ENCODE data around the gene CDH4.

DNA sequence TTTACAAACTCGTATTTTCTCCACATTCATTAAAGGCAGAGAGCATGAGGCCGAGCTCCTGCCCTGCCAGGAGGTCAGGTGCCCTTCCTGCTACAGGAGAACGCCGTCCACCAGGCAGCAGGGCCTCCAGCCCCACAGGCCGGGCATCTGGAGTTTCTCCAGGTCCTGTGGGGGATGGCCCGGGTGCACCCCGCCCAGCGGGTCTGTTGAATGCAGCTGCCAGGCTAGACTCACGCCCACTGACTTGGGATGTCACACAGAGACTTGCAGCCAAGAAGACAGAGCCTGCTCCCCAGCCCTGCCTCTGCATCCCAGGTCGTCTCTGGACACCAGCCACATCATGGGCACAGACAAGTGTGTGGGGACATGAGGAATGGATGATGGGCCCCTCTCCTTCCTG is 376.4 kb downstream of the CDH4 start:
- no peak for TF ChIP-seq CTCF (IDR thresholded peaks at IDR 0.05; ENCODE audit: insufficient read depth, low read length)
- TF ChIP-seq, protein P1, sequence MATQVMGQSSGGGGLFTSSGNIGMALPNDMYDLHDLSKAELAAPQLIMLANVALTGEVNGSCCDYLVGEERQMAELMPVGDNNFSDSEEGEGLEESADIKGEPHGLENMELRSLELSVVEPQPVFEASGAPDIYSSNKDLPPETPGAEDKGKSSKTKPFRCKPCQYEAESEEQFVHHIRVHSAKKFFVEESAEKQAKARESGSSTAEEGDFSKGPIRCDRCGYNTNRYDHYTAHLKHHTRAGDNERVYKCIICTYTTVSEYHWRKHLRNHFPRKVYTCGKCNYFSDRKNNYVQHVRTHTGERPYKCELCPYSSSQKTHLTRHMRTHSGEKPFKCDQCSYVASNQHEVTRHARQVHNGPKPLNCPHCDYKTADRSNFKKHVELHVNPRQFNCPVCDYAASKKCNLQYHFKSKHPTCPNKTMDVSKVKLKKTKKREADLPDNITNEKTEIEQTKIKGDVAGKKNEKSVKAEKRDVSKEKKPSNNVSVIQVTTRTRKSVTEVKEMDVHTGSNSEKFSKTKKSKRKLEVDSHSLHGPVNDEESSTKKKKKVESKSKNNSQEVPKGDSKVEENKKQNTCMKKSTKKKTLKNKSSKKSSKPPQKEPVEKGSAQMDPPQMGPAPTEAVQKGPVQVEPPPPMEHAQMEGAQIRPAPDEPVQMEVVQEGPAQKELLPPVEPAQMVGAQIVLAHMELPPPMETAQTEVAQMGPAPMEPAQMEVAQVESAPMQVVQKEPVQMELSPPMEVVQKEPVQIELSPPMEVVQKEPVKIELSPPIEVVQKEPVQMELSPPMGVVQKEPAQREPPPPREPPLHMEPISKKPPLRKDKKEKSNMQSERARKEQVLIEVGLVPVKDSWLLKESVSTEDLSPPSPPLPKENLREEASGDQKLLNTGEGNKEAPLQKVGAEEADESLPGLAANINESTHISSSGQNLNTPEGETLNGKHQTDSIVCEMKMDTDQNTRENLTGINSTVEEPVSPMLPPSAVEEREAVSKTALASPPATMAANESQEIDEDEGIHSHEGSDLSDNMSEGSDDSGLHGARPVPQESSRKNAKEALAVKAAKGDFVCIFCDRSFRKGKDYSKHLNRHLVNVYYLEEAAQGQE (IDR thresholded peaks at IDR 0.05; ENCODE audit: insufficient replicate concordance, low read depth): no peak
